IPS-15b (cell line): Measurements from ENCODE around the gene CACNB3.

Experiments used
- H3K27me3 ChIP-seq: one replicate; pipeline ENCODE4 v1.6.1; 2013; ENCODE audit warnings: low read length; ENCODE audit not compliant: control insufficient read depth, insufficient read depth
- H3K36me3 ChIP-seq: one replicate; pipeline ENCODE4 v1.6.1; 2013; ENCODE audit warnings: low read length; ENCODE audit not compliant: control insufficient read depth, insufficient read depth
- H3K4me1 ChIP-seq: one replicate; pipeline ENCODE4 v1.6.1; 2013; ENCODE audit warnings: mild to moderate bottlenecking, low read length; ENCODE audit not compliant: control insufficient read depth, insufficient read depth
- H3K4me3 ChIP-seq: one replicate; pipeline ENCODE4 v1.5.1; 2013; ENCODE audit warnings: low read depth, low read length
- H3K9ac ChIP-seq: one replicate; pipeline ENCODE4 v1.6.1; 2013; ENCODE audit warnings: low read depth, mild to moderate bottlenecking, low read length
- H3K9me3 ChIP-seq: one replicate; pipeline ENCODE4 v1.6.1; 2013; ENCODE audit warnings: mild to moderate bottlenecking, low read length; ENCODE audit not compliant: control insufficient read depth, insufficient read depth

CACNB3 gene

DNA sequence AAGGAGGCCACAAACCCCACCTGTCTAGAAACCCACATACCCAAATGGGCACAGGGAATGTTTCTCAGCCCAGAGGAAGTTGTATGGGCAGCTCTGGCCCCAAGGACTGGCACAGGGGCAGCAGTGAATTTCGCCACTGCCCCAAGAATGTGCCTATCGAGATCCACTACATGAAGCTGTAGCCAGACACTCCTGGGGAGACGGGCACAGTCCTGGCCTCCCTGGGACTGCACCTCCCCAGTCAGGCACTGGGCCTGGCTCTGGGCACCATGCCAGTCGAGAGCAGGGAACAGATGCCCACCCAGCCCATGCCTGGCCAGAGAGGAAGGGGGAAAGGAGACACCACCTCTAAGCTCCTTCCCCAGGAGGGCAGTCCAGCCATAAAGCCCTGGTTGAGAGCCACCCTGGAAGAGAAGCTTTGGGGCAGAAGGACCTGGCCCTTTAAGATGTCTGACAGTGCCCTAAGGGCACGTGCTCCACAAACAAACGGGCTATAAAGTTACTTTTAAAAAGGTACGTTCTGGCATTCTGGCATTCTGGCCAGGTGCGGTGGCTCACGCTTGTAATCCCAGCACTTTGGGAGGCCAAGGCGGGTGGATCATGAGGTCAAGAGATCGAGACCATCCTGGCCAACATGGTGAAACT is 37.8 kb upstream of the CACNB3 start:
- Histone ChIP-seq H3K36me3 (peaks cover 7% of the 10 kb centered on the region), H3K9ac (no peak overlapping the region), H3K4me3 (no peak overlapping the region), H3K9me3 (no peaks in the 10 kb centered on the region), H3K27me3 (no peaks in the 10 kb centered on the region), H3K4me1 (peaks cover 5% of the 10 kb centered on the region)

DNA sequence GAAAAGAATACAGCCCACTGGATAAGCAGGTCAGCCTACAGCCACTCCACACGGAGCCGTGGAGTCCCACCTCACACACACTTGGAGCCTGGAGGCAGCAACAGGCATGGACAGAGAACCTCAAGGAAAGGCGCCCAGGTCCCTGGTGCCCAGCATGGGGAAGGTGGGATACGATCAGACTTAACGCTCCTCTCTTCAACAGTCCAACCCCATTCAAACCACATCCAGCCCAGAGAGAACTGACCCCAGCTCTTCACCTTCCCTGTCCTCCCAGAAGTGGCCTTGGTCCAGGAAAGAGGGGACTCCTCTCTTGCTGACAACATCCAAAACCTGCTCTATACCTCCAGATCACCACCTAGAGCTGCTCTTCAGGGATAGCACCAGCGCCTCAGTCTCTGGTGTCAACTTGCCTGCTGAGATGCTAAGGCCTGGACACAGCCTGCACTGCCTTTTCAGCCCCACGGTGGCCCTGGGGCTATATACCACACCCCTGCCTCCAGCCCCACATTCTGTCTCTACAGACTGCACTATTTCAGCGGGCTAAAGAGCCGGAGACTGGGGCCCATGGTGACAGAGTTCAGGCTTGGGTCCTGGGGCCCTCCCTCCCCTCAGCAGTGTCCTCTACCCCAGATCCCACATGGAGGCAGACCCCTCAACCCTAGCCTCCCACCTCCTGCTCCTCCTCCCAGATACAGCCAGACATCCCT is 36.4 kb upstream of the CACNB3 start:
- Histone ChIP-seq H3K9ac (no peak overlapping the region), H3K9me3 (no peaks in the 10 kb centered on the region), H3K4me3 (no peak overlapping the region), H3K36me3 (peaks cover 7% of the 10 kb centered on the region), H3K27me3 (no peaks in the 10 kb centered on the region), H3K4me1 (peaks cover 5% of the 10 kb centered on the region)

DNA sequence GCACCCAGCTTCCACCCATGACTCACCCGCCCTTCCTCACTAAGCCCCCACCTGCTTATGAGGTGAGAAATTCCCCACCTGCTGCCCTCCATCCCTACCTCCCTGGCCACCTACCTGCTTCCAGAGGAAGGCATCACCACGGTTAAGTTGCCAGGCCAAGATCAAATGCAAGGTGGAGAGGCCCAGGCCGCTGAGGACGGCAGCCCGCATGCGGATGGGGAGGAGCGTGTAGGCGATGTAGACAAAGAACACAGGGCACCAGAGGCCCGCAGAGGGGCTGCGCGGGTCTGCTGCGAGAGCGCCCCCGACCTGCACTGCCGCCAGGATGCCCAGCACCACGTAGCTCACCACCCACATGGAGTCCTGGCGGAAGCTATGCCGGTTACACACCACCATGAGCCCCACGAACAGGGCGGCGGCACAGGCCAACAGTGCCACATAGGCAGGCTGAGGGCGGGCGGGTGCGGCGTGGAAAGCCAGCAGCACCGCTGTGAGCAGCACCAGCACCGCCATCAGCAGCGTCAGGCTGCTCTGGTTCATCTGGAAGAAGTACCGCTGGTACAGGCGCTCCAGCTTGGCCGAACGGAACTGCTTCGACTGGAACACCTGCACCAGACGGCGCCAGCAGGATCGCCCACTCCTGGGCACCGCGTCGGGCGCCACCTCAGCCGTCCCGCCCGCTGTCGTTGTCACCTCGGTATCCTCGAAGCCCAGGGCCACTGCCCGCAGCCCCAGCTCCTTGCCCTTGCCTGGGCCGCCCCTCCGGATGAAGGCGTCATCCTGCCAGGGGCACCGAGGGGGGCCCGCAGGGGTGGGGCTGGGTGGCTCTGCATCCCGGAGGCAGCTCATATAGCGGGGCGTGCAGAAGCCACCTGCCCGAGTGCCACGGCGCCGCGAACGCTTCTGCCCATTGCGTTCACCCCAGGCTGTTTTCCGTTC is 35.6 kb upstream of the CACNB3 start:
- Histone ChIP-seq H3K36me3 (peaks cover 8% of the 10 kb centered on the region), H3K4me1 (peaks cover 2% of the 10 kb centered on the region), H3K9ac (no peak overlapping the region), H3K27me3 (peaks cover 6% of the 10 kb centered on the region), H3K9me3 (no peaks in the 10 kb centered on the region), H3K4me3 (no peak overlapping the region)

DNA sequence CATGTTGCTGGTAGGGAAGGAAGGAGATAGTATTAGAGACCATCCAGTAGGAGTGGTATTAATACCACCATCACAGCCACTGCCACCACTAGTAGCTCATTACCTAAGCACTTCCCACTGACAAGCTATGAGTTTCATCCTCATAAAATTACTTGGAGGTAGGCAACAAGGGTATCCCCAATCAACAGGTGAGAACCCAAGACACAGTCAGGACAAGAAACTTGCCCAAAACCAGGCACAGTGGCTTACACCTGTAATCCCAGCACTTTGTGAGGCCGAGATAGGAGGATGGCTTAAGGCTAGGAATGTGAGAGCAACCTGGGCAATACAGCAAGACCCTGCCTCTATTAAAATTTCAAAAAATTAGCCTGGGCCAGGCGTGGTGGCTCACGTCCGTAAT is 34.9 kb upstream of the CACNB3 start:
- no peaks in the 10 kb centered on the region for H3K9me3 ChIP-seq
- peaks cover 8% of the 10 kb centered on the region for H3K27me3 ChIP-seq
- H3K9ac ChIP-seq = no peak overlapping the region
- no peak overlapping the region for H3K4me3 ChIP-seq
- no peaks in the 10 kb centered on the region for H3K4me1 ChIP-seq
- H3K36me3 ChIP-seq = peaks cover 10% of the 10 kb centered on the region

GRCh38 chr12:48786591-48787544 is 31.4 kb upstream of the CACNB3 start:
- Histone ChIP-seq H3K4me3 (no peak overlapping the region), H3K9ac (no peak overlapping the region)

GRCh38 chr12:48787791-48788523 is 30.3 kb upstream of the CACNB3 start:
- peaks cover 3% of the 10 kb centered on the region for H3K36me3 ChIP-seq
- H3K27me3 ChIP-seq = peaks cover 8% of the 10 kb centered on the region
- H3K9me3 ChIP-seq = no peaks in the 10 kb centered on the region
- peaks cover 4% of the 10 kb centered on the region for H3K4me1 ChIP-seq
- peak overlapping the region; percentile 54 for H3K9ac ChIP-seq
- H3K4me3 ChIP-seq = peak overlapping the region; percentile 77

More at GRCh38 chr12:48786591-48787544, 31.4 kb upstream of the CACNB3 start:
- Histone ChIP-seq H3K9me3 (no peaks in the 10 kb centered on the region), H3K27me3 (peaks cover 8% of the 10 kb centered on the region), H3K4me1 (peaks cover 4% of the 10 kb centered on the region), H3K36me3 (peaks cover 8% of the 10 kb centered on the region)

DNA sequence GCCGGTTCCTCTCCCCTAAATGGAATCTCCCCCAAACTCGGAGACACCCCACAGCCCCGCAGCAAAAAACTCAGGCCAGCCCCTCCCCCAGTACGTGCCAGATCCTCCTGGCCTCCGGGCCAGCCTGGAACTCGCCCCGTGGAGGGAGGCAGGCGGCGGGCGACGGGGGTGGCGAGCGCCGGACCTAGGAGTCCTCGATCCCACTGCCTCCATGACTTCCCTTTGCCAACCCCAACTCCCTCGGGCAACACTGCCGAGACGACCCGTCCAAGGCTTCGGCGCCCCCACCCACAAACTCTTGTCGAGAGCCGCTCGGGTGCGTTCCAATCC is 29.8 kb upstream of the CACNB3 start:
- Histone ChIP-seq H3K4me3 (peak overlapping the region; percentile 77), H3K4me1 (peaks cover 4% of the 10 kb centered on the region), H3K9me3 (no peaks in the 10 kb centered on the region), H3K27me3 (peaks cover 8% of the 10 kb centered on the region), H3K36me3 (peaks cover 3% of the 10 kb centered on the region), H3K9ac (peak overlapping the region; percentile 54)

DNA sequence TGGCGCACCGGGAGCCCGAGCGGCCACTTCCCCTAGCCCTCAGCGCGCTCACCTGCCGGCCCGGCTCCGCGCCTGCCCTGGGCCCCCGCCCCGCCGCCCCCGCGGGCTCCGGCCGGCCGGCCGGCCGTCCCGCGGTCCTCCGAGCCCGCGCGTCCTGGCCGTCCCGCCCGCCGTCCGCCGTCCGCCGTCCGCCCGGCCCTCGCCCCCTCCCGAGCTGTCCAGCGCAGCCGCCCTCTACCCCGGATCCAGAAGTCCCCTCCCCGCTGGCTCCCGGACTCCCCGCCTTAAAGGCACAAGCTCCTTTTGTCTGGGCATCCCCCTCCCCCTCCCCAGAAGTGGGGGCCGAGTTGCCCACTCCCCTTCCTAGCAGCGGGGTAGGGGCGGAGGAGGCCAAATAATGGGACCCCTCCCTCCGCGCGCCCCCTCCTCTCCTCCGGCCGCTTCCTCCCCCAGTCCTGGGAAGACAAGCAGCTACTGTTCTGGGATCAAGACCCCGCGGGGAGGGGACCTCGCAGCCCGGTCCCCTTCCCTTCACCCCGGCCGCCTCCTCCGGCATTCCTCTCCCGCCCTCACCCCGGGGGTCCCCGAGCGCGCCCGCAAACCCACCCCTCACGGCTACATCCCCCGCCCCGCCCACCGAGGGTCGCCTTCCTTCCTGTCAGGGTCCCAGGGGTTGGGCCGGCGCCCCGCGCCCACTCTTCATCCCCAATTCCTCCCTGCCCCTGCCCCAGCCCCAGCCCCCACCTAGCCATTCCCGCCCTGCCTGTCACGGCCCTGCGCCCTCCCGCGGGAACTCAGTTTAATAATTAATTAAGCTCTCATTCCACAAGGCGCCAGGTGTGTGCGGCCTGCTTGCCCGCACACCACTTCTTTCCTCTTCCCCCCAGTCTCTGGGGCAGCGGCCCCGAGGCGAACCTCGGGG is 29.2 kb upstream of the CACNB3 start, which contains the start of gene ADCY6:
Gene ADCY6, minus strand, starts transcription at position 236 of the 922 bp plus-strand sequence. CDS start 5,655 bp downstream, outside the sequence.
- Histone ChIP-seq H3K4me3 (peak within 1 kb of the TSS; percentile 77), H3K9me3 (no peaks in the 10 kb centered on the region), H3K4me1 (peaks cover 4% of the 10 kb centered on the region), H3K27me3 (peaks cover 8% of the 10 kb centered on the region), H3K36me3 (peaks cover 3% of the 10 kb centered on the region), H3K9ac (peak within 1 kb of the TSS; percentile 54)

GRCh38 chr12:48789858-48790326 is 28.4 kb upstream of the CACNB3 start:
- Histone ChIP-seq H3K27me3 (peaks cover 8% of the 10 kb centered on the region), H3K4me3 (peak overlapping the region; percentile 58), H3K9ac (no peak overlapping the region), H3K4me1 (peaks cover 4% of the 10 kb centered on the region), H3K9me3 (no peaks in the 10 kb centered on the region), H3K36me3 (peaks cover 3% of the 10 kb centered on the region)

DNA sequence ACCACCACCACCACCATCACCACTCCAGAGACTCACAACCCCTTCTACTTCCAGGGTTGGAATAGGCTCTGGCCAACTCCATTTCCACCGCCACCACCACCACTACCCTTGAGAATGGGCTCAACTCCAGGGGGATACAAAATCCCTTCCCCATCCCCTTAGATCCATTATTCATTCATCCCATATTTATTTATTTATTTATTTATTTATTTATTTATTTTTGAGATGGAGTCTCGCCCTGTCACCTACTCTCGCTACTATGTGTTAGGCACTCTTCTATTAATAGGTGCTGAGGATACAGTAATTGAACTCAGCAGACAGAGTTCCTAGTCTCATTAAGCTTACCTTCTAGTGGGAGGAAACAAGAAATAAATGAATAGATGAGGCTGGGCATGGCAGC is 24.6 kb upstream of the CACNB3 start:
- Histone ChIP-seq H3K4me3 (no peak overlapping the region), H3K4me1 (peaks cover 10% of the 10 kb centered on the region), H3K27me3 (no peaks in the 10 kb centered on the region)

More for the DNA sequence above, 24.6 kb upstream of the CACNB3 start:
- no peaks in the 10 kb centered on the region for H3K9me3 ChIP-seq
- H3K36me3 ChIP-seq = no peaks in the 10 kb centered on the region
- no peak overlapping the region for H3K9ac ChIP-seq
